Tibial artery (tissue), 4 donors: Measurements from ENCODE around the gene ARHGAP33.
A peak's percentile ranks its signal among the peaks of the same experiment; 100 is the strongest.

Source experiments
- DNase-seq, 2 donors: peaks; one replicate each; pipeline ENCODE4 v3.0.0-alpha.2; 2019
- H3K27ac ChIP-seq, 2 donors: fragments of 200-600 bp; sonication (generic) in 1 of 2; 1 replicate in 1 of 2; 2 replicates in 1 of 2; pipeline ENCODE4 v1.5.1; 2018 to 2019; ENCODE audit warnings: mild to moderate bottlenecking in 1 of 2
- H3K27me3 ChIP-seq, 2 donors: fragments of 200-600 bp; sonication (generic) in 1 of 2; one replicate each; pipeline versions ENCODE4 v1.5.1 to v1.6.0; 2016 to 2019
- H3K36me3 ChIP-seq, 3 donors: fragments of 200-600 bp; sonication (generic) in 2 of 3; one replicate each; pipeline ENCODE4 v1.5.1; 2016 to 2019; ENCODE audit warnings: mild to moderate bottlenecking in 2 of 3
- H3K4me1 ChIP-seq, 4 donors: fragments of 200-600 bp; sonication (generic) in 2 of 4; 1 replicate in 3 of 4; 2 replicates in 1 of 4; pipeline ENCODE4 v1.5.1; 2016 to 2019
- H3K4me3 ChIP-seq, 2 donors: fragments of 200-600 bp; sonication (generic) in 1 of 2; 1 replicate in 1 of 2; 2 replicates in 1 of 2; pipeline ENCODE4 v1.5.1; 2018 to 2019; ENCODE audit warnings: mild to moderate bottlenecking in 2 of 2
- H3K9me3 ChIP-seq, 3 donors: fragments of 200-600 bp; sonication (generic) in 1 of 3; one replicate each; pipeline ENCODE4 v1.5.1; 2016 to 2019
- CTCF ChIP-seq, 2 experiments: fragments of 200-600 bp in 1 of 2; fragments of 450-650 bp in 1 of 2; IDR thresholded peaks; one replicate each; pipeline ENCODE4 v1.5.1; 2017 to 2019; ENCODE audit warnings: antibody characterized with exemption in 2 of 2, mild to moderate bottlenecking in 1 of 2, moderate library complexity in 1 of 2
- intact Hi-C: fragments of 100-400 bp; cut with DNase I; formaldehyde crosslinking; loops from one replicate; pipeline ENCODE4 v1.15.0; 2023; ENCODE audit warnings: low total_unique reads

Gene ARHGAP33

GRCh38 chr19:35743640-35744429 is 31.5 kb upstream of the ARHGAP33 start:
- peak overlapping the region; percentile 98 to 99 for H3K27ac ChIP-seq
- peaks cover 0 to 54% (median 39%) of the 10 kb centered on the region in 4 donors for H3K4me1 ChIP-seq
- intact Hi-C loops: no loop called here

GRCh38 chr19:35744430-35745327 is 30.7 kb upstream of the ARHGAP33 start:
- no peaks in the 10 kb centered on the region for H3K9me3 ChIP-seq
- H3K4me1 ChIP-seq: peaks cover 0 to 56% (median 41%) of the 10 kb centered on the region in 4 donors
- H3K27ac ChIP-seq: peak overlapping the region; percentile 98 to 99
- peak overlapping the region; percentile 80 to 96 for H3K4me3 ChIP-seq
- intact Hi-C loops: no loop called here
- H3K36me3 ChIP-seq: peaks cover 0 to 7% (median 0%) of the 10 kb centered on the region in 3 donors
- H3K27me3 ChIP-seq: no peaks in the 10 kb centered on the region
- peak; percentile 43 for TF ChIP-seq CTCF (IDR thresholded peaks at IDR 0.05)
- peak; percentile 96 to 98 for DNase-seq

More at GRCh38 chr19:35743640-35744429, 31.5 kb upstream of the ARHGAP33 start:
- no peak for DNase-seq
- Histone ChIP-seq H3K27me3 (no peaks in the 10 kb centered on the region), H3K9me3 (no peaks in the 10 kb centered on the region), H3K4me3 (peak overlapping the region in 1 of 2 donors; percentile 96), H3K36me3 (peaks cover under 1 to 11% (median 1%) of the 10 kb centered on the region in 3 donors)
- no peak for TF ChIP-seq CTCF (IDR thresholded peaks at IDR 0.05)

GRCh38 chr19:35745328-35746086 is 29.9 kb upstream of the ARHGAP33 start, which contains the start of the genes PSENEN and U2AF1L4:
Gene PSENEN (plus strand): TSS chr19:35745651. CDS start chr19:35745931, 280 bp downstream.
Gene U2AF1L4 (minus strand): TSS chr19:35745418. CDS start chr19:35745391, 27 bp downstream.
- H3K27me3 ChIP-seq: no peaks in the 10 kb centered on the region
- H3K4me3 ChIP-seq: peak within 1 kb of the TSS; percentile 80 to 96
- no peak for TF ChIP-seq CTCF (IDR thresholded peaks at IDR 0.05)
- peak within 1 kb of the TSS; percentile 98 to 99 for H3K27ac ChIP-seq
- H3K9me3 ChIP-seq: no peaks in the 10 kb centered on the region
- intact Hi-C loops: no loop called here
- DNase-seq: peak; percentile 98 to 99
- H3K36me3 ChIP-seq: peaks cover 0 to 7% (median 0%) of the 10 kb centered on the region in 3 donors
- H3K4me1 ChIP-seq: peaks cover 0 to 58% (median 43%) of the 10 kb centered on the region in 4 donors

- peak overlapping the region; percentile 80 to 96 for H3K4me3 ChIP-seq
- H3K36me3 ChIP-seq: peaks cover 0 to 7% (median 0%) of the 10 kb centered on the region in 3 donors
- peak overlapping the region; percentile 98 to 99 for H3K27ac ChIP-seq
- no peaks in the 10 kb centered on the region for H3K27me3 ChIP-seq
- intact Hi-C loops: no loop called here
- no peaks in the 10 kb centered on the region for H3K9me3 ChIP-seq
- DNase-seq: no peak
- TF ChIP-seq CTCF (IDR thresholded peaks at IDR 0.05): no peak
- H3K4me1 ChIP-seq: peaks cover 0 to 53% (median 42%) of the 10 kb centered on the region in 4 donors
These were observed 29.3 kb upstream of the ARHGAP33 start for GRCh38 chr19:35746087-35746462.

- peaks cover 0 to 49% (median 39%) of the 10 kb centered on the region in 4 donors for H3K4me1 ChIP-seq
- no peaks in the 10 kb centered on the region for H3K27me3 ChIP-seq
- no peak for DNase-seq
- TF ChIP-seq CTCF (IDR thresholded peaks at IDR 0.05): no peak
- peak overlapping the region; percentile 80 to 96 for H3K4me3 ChIP-seq
- H3K36me3 ChIP-seq: peaks cover 0 to 7% (median 0%) of the 10 kb centered on the region in 3 donors
- peak overlapping the region in 1 of 2 donors; percentile 98 for H3K27ac ChIP-seq
- H3K9me3 ChIP-seq: no peaks in the 10 kb centered on the region
- intact Hi-C loops: no loop called here
These were observed 28.8 kb upstream of the ARHGAP33 start for GRCh38 chr19:35746531-35746930.
